Measurements from ENCODE around the gene HIC1. TPM values are rescaled to one million over a fixed set of nuclear protein-coding genes. Genes with fewer than 3 reads are reported as not detected.

The HIC1 gene
- total and polyA plus RNA-seq, 8 donors: 17.4 to 37.5 (median 24.6) TPM

DNA sequence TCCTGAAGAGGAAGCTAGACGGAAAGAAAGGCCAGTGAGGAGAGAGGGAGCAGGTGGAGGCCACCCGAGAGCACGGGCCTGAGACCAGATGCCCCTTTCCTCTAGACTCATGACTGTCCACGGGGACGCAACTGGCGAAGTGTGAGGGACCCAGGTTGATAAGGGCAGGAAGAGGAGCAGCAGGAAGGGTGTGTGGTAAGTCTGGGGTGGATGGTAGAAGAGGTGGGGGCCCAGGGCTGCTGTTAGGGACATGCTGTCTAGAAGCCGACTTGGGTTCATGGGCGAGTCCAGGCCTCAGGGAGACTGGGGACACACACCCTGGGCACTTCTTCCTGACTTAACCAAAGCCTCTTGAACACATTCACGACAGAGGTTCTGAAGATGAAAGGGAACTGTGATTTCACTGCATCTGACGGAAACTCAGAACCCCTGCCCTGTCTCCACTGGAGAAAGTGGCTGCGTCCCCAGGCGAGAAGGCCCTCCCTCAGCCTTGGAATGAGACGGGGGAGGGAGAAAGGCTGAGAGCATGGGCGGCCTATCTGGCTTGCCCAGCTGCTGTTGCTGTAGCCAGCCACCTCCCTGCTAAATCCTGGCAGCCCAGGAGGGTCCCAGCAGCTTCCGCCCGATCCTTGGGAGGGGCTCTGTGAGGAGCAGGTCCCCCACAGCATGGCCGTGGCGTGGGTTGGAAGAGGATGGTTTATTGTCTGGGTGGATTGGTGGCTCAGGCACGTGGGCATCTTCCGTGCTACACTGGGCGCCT lies 6.0 kb downstream of the HIC1 start:
- ATAC-seq: no peak
- peaks cover 8 to 34% of the 10 kb centered on the region in 2 donors for H3K27me3 ChIP-seq
- no peak for TF ChIP-seq CTCF (IDR thresholded peaks at IDR 0.05)
- H3K9me3 ChIP-seq: no peaks in the 10 kb centered on the region
- H3K4me3 ChIP-seq: no peak overlapping the region
- H3K36me3 ChIP-seq: peaks cover 0 to 62% of the 10 kb centered on the region in 2 donors
- intact Hi-C loops (cut with DNase I): no loop called here
- peak overlapping the region; percentile 66 to 82 for H3K27ac ChIP-seq
- peak in 2 of 4 donors; percentile 49 to 54 for DNase-seq
- peaks cover 18 to 63% of the 10 kb centered on the region in 2 donors for H3K4me1 ChIP-seq

- intact Hi-C loops (cut with DNase I): no loop called here
- Histone ChIP-seq H3K4me3 (no peak overlapping the region), H3K27me3 (peaks cover 8 to 28% of the 10 kb centered on the region in 2 donors), H3K4me1 (peaks cover 18 to 57% of the 10 kb centered on the region in 2 donors), H3K27ac (peak overlapping the region in 1 of 2 donors; percentile 66), H3K9me3 (no peaks in the 10 kb centered on the region), H3K36me3 (peaks cover 0 to 64% of the 10 kb centered on the region in 2 donors)
- TF ChIP-seq CTCF (IDR thresholded peaks at IDR 0.05): no peak
- ATAC-seq (no peak), DNase-seq (peak in 1 of 4 donors; percentile 57)
These were observed 6.6 kb downstream of the HIC1 start for GRCh38 chr17:2061441-2061958.

DNA sequence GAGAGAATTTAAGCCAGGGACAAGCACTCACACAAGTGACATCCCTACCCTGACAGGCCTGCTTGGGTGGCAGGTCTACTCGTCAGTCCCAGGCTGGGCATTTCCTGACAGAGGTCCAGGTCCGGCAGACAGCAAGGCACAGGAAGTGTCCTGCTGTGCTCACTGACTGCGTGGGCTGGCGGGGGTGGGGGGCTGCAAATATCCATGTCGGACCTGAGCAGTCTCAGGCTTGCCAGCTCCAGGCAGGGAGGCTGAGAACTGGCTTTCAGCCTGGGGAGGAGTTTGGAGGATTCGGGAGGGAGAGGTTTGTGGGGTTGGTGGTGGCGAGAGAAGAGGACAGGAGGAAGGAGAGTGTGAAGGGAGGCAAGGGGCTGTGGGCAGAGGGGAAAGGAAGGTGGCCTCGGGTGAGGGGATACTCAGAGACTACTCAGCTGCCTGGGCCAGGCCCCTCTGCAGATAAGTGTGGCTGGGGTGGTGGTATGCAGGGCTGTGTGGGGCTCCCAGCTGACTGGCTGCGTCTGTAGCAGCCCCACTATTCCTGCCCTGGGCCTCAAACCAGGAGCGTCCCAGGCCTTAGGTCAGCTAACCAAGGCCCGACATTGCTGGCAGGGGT lies 7.8 kb downstream of the HIC1 start:
- peaks cover 0 to 73% of the 10 kb centered on the region in 2 donors for H3K36me3 ChIP-seq
- ATAC-seq: no peak
- intact Hi-C loops (cut with DNase I): no loop called here
- peaks cover 26 to 56% of the 10 kb centered on the region in 2 donors for H3K4me1 ChIP-seq
- H3K9me3 ChIP-seq: no peaks in the 10 kb centered on the region
- H3K27me3 ChIP-seq: peaks cover 3 to 16% of the 10 kb centered on the region in 2 donors
- peak overlapping the region; percentile 41 to 66 for H3K27ac ChIP-seq
- no peak overlapping the region for H3K4me3 ChIP-seq
- no peak for DNase-seq
- no peak for TF ChIP-seq CTCF (IDR thresholded peaks at IDR 0.05)

GRCh38 chr17:2063261-2064146 lies 8.6 kb downstream of the HIC1 start:
- DNase-seq (no peak), ATAC-seq (no peak)
- Histone ChIP-seq H3K36me3 (peaks cover 0 to 75% of the 10 kb centered on the region in 2 donors), H3K27me3 (peaks cover 0 to 8% of the 10 kb centered on the region in 2 donors), H3K27ac (peak overlapping the region; percentile 41 to 66), H3K4me1 (peaks cover 20 to 55% of the 10 kb centered on the region in 2 donors), H3K9me3 (no peaks in the 10 kb centered on the region), H3K4me3 (no peak overlapping the region)
- TF ChIP-seq CTCF (IDR thresholded peaks at IDR 0.05): no peak
- intact Hi-C loops (cut with DNase I): no loop called here
